Erythroblast (primary cell): ENCODE measurements around the gene VEGFA.

Experiments used
- GATA1 ChIP-seq: IDR thresholded peaks from 2 replicates; pipeline ENCODE4 v1.6.1; 2011; ENCODE audit warnings: low read depth, mild to moderate bottlenecking, control low read depth, low read length, moderate library complexity
- POLR2A ChIP-seq: IDR thresholded peaks from 2 replicates; pipeline ENCODE4 v1.6.1; 2011; ENCODE audit warnings: mild to moderate bottlenecking, low read length

GRCh38 chr6:43820486-43820885 is 50.5 kb downstream of the VEGFA start:
- TF ChIP-seq POLR2A (no peak), GATA1 (no peak)
